GM12874 (cell line): Measurements from ENCODE around the gene FLT4.

Experiments used
- TF ChIP-seq, protein P1 (sequence below): IDR thresholded peaks from 2 replicates; pipeline ENCODE4 v1.5.1; 2011; ENCODE audit warnings: low read depth, mild to moderate bottlenecking, control low read depth, low read length, moderate library complexity; ENCODE audit not compliant: insufficient read depth

Gene FLT4

GRCh38 chr5:180620014-180620413 is 29.4 kb downstream of the FLT4 start:
- TF ChIP-seq, protein P1, sequence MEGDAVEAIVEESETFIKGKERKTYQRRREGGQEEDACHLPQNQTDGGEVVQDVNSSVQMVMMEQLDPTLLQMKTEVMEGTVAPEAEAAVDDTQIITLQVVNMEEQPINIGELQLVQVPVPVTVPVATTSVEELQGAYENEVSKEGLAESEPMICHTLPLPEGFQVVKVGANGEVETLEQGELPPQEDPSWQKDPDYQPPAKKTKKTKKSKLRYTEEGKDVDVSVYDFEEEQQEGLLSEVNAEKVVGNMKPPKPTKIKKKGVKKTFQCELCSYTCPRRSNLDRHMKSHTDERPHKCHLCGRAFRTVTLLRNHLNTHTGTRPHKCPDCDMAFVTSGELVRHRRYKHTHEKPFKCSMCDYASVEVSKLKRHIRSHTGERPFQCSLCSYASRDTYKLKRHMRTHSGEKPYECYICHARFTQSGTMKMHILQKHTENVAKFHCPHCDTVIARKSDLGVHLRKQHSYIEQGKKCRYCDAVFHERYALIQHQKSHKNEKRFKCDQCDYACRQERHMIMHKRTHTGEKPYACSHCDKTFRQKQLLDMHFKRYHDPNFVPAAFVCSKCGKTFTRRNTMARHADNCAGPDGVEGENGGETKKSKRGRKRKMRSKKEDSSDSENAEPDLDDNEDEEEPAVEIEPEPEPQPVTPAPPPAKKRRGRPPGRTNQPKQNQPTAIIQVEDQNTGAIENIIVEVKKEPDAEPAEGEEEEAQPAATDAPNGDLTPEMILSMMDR: no peak

- TF ChIP-seq, protein P1: no peak
Observed at GRCh38 chr5:180619563-180619915, 29.9 kb downstream of the FLT4 start.

DNA sequence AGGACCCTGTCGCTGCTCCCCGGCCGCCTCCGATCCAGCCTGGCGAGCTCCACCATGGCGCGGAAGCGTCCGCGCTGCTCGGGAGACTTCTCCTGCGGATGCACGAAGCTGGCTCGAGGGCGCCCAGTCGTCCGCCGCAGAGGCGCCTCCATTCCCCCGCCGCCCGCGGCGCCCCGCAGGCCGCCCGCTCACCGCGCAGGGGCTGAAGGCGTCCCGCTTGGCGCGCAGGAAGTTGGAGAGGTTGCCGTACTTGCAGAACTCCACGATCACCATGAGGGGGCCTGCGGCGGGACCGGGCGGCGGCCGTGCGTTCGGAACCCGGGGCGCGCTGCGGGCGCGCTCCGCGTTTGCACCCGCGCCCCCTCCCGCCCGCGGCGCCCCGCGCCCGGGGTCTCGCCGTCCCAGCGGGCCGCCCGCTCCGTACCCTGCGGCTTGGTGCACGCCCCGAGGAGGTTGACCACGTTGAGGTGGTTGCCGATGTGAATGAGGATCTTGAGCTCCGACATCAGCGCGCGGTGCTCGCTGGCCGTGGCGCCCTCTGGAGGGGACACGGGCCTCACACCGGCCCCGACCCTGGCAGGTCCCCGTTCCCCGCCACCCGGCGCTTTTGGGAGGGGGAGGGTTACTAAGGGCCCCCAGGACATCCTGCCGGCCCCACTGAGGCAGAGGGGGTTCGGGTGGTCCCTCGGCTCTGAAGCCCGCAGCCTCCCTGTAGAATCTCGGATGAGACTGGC is 30.4 kb downstream of the FLT4 start:
- TF ChIP-seq, protein P1: no peak

- TF ChIP-seq, protein P1: no peak
Observed at GRCh38 chr5:180618487-180618828, 30.9 kb downstream of the FLT4 start.

- TF ChIP-seq, protein P1: no peak
Observed at GRCh38 chr5:180613814-180614188, 35.6 kb downstream of the FLT4 start.

GRCh38 chr5:180613188-180613813 is 36.1 kb downstream of the FLT4 start:
- TF ChIP-seq, protein P1: no peak

- TF ChIP-seq, protein P1: no peak
Observed at GRCh38 chr5:180612683-180613082, 36.7 kb downstream of the FLT4 start.
